ENCODE results near the gene NTN5. TPM values are rescaled to one million over a fixed set of nuclear protein-coding genes. Genes with fewer than 3 reads are reported as not detected.
A peak's percentile ranks its signal among the peaks of the same experiment; 100 is the strongest.

The NTN5 gene
- total RNA-seq, 1 donor from 2014 or later = 0.11 TPM

DNA sequence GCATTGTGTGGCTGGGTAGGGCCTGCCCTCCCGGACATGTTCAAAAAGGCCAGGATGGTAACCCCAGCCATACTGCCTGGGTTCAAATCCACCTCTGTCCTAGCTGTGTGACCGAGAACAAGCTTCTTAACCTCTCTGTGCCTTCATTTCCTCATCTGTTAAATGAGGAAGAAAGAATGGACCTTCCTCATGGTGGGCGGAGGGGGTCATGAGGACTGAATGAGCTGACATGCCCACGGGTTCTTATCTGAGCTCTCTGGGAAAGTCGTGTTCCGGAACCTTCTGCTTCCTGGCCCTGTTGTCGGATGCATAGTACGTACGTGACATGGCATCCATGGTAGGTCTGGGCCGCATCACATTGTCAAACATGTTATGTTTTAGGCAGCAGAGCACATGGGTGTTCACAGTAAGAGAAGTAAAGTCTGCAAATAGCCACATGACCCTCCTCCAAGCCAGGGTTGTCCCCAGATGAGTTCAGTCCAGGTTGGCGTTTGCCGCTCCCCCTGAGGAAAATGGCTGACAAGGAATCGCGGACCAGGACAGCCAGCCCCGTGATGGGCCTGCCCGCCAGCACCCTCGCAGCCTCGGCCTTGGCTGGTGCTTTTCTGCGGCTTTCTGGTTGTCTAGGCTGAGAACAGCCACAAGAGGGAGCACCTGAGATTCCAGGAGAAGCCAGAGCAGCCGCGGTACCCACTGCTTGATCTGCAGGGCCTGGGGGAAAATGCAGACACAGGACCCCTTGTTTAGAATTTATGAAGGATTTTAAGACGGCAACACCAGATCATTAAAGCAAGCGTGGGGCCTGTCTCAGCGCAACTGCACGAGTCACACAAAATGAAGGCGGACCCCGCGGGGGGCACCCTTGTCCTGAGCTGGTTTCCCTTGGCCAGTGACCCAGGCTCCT is 2.4 kb upstream of the NTN5 start:
- Mint-ChIP-seq H3K4me3 (ENCODE audit: unreplicated experiment) (no peak overlapping the region), H3K4me1 (ENCODE audit: low read depth, unreplicated experiment) (no peaks in the 10 kb centered on the region), H3K27me3 (ENCODE audit: low read depth, unreplicated experiment) (peaks cover 34% of the 10 kb centered on the region), H3K36me3 (ENCODE audit: low read depth, unreplicated experiment) (no peaks in the 10 kb centered on the region), H3K9me3 (ENCODE audit: unreplicated experiment) (no peaks in the 10 kb centered on the region), H3K27ac (ENCODE audit: unreplicated experiment) (peak overlapping the region; percentile 58)
- FAIRE-seq (peak; percentile 41), DNase-seq (ENCODE audit: low read depth) (peak; percentile 40)
- Histone ChIP-seq H3K36me3 (ENCODE audit: insufficient read depth, low read length) (no peaks in the 10 kb centered on the region), H3K9ac (ENCODE audit: low read length) (no peak overlapping the region), H3K4me1 (ENCODE audit: insufficient read depth, low read length) (no peaks in the 10 kb centered on the region), H3K4me2 (ENCODE audit: low read length) (no peak overlapping the region), H3K9me3 (ENCODE audit: insufficient read depth, low read depth, low read length) (no peaks in the 10 kb centered on the region), H2AFZ (ENCODE audit: low read depth, low read length) (peak overlapping the region; percentile 57), H3K79me2 (ENCODE audit: insufficient read depth, low read length) (no peaks in the 10 kb centered on the region), H3K27ac (ENCODE audit: low read depth, low read length) (no peak overlapping the region), H3K4me3 (ENCODE audit: insufficient read depth, low read depth, low read length) (no peak overlapping the region), H3K27me3 (ENCODE audit: insufficient read depth, low read length) (peaks cover 3% of the 10 kb centered on the region), H4K20me1 (ENCODE audit: insufficient read depth, low read length) (no peaks in the 10 kb centered on the region)
- TF ChIP-seq EZH2 (IDR thresholded peaks at IDR 0.05; ENCODE audit: insufficient read depth, low read length) = no peak
- TF ChIP-seq, protein P1, sequence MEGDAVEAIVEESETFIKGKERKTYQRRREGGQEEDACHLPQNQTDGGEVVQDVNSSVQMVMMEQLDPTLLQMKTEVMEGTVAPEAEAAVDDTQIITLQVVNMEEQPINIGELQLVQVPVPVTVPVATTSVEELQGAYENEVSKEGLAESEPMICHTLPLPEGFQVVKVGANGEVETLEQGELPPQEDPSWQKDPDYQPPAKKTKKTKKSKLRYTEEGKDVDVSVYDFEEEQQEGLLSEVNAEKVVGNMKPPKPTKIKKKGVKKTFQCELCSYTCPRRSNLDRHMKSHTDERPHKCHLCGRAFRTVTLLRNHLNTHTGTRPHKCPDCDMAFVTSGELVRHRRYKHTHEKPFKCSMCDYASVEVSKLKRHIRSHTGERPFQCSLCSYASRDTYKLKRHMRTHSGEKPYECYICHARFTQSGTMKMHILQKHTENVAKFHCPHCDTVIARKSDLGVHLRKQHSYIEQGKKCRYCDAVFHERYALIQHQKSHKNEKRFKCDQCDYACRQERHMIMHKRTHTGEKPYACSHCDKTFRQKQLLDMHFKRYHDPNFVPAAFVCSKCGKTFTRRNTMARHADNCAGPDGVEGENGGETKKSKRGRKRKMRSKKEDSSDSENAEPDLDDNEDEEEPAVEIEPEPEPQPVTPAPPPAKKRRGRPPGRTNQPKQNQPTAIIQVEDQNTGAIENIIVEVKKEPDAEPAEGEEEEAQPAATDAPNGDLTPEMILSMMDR (IDR thresholded peaks at IDR 0.05; ENCODE audit: insufficient read depth, low read depth, low read length) = peak; percentile 73

- Histone ChIP-seq H3K4me1 (ENCODE audit: insufficient read depth, low read length) (no peaks in the 10 kb centered on the region), H3K27ac (ENCODE audit: low read depth, low read length) (no peak overlapping the region), H3K9me3 (ENCODE audit: insufficient read depth, low read depth, low read length) (peaks cover 3% of the 10 kb centered on the region), H3K79me2 (ENCODE audit: insufficient read depth, low read length) (no peaks in the 10 kb centered on the region), H3K4me2 (ENCODE audit: low read length) (no peak overlapping the region), H3K4me3 (ENCODE audit: insufficient read depth, low read depth, low read length) (no peak overlapping the region), H3K36me3 (ENCODE audit: insufficient read depth, low read length) (no peaks in the 10 kb centered on the region), H2AFZ (ENCODE audit: low read depth, low read length) (no peak overlapping the region), H4K20me1 (ENCODE audit: insufficient read depth, low read length) (no peaks in the 10 kb centered on the region), H3K27me3 (ENCODE audit: insufficient read depth, low read length) (peaks cover 3% of the 10 kb centered on the region), H3K9ac (ENCODE audit: low read length) (no peak overlapping the region)
- Mint-ChIP-seq H3K4me1 (ENCODE audit: low read depth, unreplicated experiment) (no peaks in the 10 kb centered on the region), H3K27ac (ENCODE audit: unreplicated experiment) (no peak overlapping the region), H3K27me3 (ENCODE audit: low read depth, unreplicated experiment) (peaks cover 34% of the 10 kb centered on the region), H3K4me3 (ENCODE audit: unreplicated experiment) (no peak overlapping the region), H3K36me3 (ENCODE audit: low read depth, unreplicated experiment) (no peaks in the 10 kb centered on the region), H3K9me3 (ENCODE audit: unreplicated experiment) (no peaks in the 10 kb centered on the region)
- TF ChIP-seq EZH2 (IDR thresholded peaks at IDR 0.05; ENCODE audit: insufficient read depth, low read length) = no peak
- TF ChIP-seq, protein P1 (IDR thresholded peaks at IDR 0.05; ENCODE audit: insufficient read depth, low read depth, low read length) = no peak
- DNase-seq (ENCODE audit: low read depth) (no peak), FAIRE-seq (no peak)
Observed at GRCh38 chr19:48674216-48674809, 1.5 kb upstream of the NTN5 start.
